Measurements from ENCODE around the gene TNFSF13.

TNFSF13 gene

GRCh38 chr17:7541074-7541621 is 17.4 kb upstream of the TNFSF13 start:
- no peaks in the 10 kb centered on the region for H3K36me3 Mint-ChIP-seq
- no peaks in the 10 kb centered on the region for H3K9me3 Mint-ChIP-seq
- H3K27me3 Mint-ChIP-seq: no peaks in the 10 kb centered on the region
- H3K4me3 Mint-ChIP-seq: no peak overlapping the region
- H3K4me1 Mint-ChIP-seq: no peaks in the 10 kb centered on the region
- no peak overlapping the region for H3K27ac Mint-ChIP-seq
- no peak for ATAC-seq

- no peaks in the 10 kb centered on the region for H3K9me3 Mint-ChIP-seq
- no peak overlapping the region for H3K4me3 Mint-ChIP-seq
- H3K4me1 Mint-ChIP-seq: peaks cover 22% of the 10 kb centered on the region
- no peak for ATAC-seq
- no peaks in the 10 kb centered on the region for H3K36me3 Mint-ChIP-seq
- H3K27ac Mint-ChIP-seq: no peak overlapping the region
- no peaks in the 10 kb centered on the region for H3K27me3 Mint-ChIP-seq
These were observed 13.6 kb upstream of the TNFSF13 start for GRCh38 chr17:7544911-7545310.

GRCh38 chr17:7548585-7549400 is 9.8 kb upstream of the TNFSF13 start, which contains the start of gene TNFSF12:
TSS of gene TNFSF12 (plus strand) at chr17:7549058. CDS start at chr17:7549154, 96 bp downstream.
- Mint-ChIP-seq H3K4me1 (peaks cover 56% of the 10 kb centered on the region), H3K27me3 (no peaks in the 10 kb centered on the region), H3K9me3 (no peaks in the 10 kb centered on the region), H3K4me3 (peak within 1 kb of the TSS; percentile 79), H3K36me3 (peaks cover 4% of the 10 kb centered on the region), H3K27ac (peak within 1 kb of the TSS; percentile 82)
- peak; percentile 75 for ATAC-seq

- H3K9me3 Mint-ChIP-seq: no peaks in the 10 kb centered on the region
- peak; percentile 64 for ATAC-seq
- peak overlapping the region; percentile 82 for H3K27ac Mint-ChIP-seq
- peaks cover 59% of the 10 kb centered on the region for H3K4me1 Mint-ChIP-seq
- peak overlapping the region; percentile 64 for H3K4me3 Mint-ChIP-seq
- no peaks in the 10 kb centered on the region for H3K27me3 Mint-ChIP-seq
- peaks cover 4% of the 10 kb centered on the region for H3K36me3 Mint-ChIP-seq
These were observed 9.0 kb upstream of the TNFSF13 start for GRCh38 chr17:7549401-7550055.

- Mint-ChIP-seq H3K27me3 (no peaks in the 10 kb centered on the region), H3K9me3 (no peaks in the 10 kb centered on the region), H3K4me1 (peaks cover 67% of the 10 kb centered on the region), H3K27ac (peak overlapping the region; percentile 82), H3K36me3 (peaks cover 4% of the 10 kb centered on the region), H3K4me3 (no peak overlapping the region)
- ATAC-seq: no peak
These were observed 8.2 kb upstream of the TNFSF13 start for GRCh38 chr17:7550344-7550743.

- Mint-ChIP-seq H3K9me3 (no peaks in the 10 kb centered on the region), H3K36me3 (peaks cover 4% of the 10 kb centered on the region), H3K27ac (peak overlapping the region; percentile 82)
These were observed 7.2 kb upstream of the TNFSF13 start for GRCh38 chr17:7551396-7551795.

GRCh38 chr17:7552621-7553051 is 5.9 kb upstream of the TNFSF13 start:
- no peaks in the 10 kb centered on the region for H3K9me3 Mint-ChIP-seq
- peaks cover 4% of the 10 kb centered on the region for H3K36me3 Mint-ChIP-seq
- H3K4me3 Mint-ChIP-seq: peak overlapping the region; percentile 1
- H3K4me1 Mint-ChIP-seq: peaks cover 78% of the 10 kb centered on the region
- H3K27ac Mint-ChIP-seq: peak overlapping the region; percentile 82
- ATAC-seq: peak; percentile 91
- H3K27me3 Mint-ChIP-seq: no peaks in the 10 kb centered on the region

More at GRCh38 chr17:7551396-7551795, 7.2 kb upstream of the TNFSF13 start:
- Mint-ChIP-seq H3K4me3 (no peak overlapping the region), H3K27me3 (no peaks in the 10 kb centered on the region), H3K4me1 (peaks cover 74% of the 10 kb centered on the region)
- no peak for ATAC-seq

- no peak overlapping the region for H3K4me3 Mint-ChIP-seq
- H3K9me3 Mint-ChIP-seq: no peaks in the 10 kb centered on the region
- H3K27me3 Mint-ChIP-seq: no peaks in the 10 kb centered on the region
These were observed 5.2 kb upstream of the TNFSF13 start for GRCh38 chr17:7553356-7553755.

GRCh38 chr17:7555320-7555948 is 3.1 kb upstream of the TNFSF13 start:
- peaks cover 4% of the 10 kb centered on the region for H3K36me3 Mint-ChIP-seq
- peak overlapping the region; percentile 46 for H3K27ac Mint-ChIP-seq
- peaks cover 84% of the 10 kb centered on the region for H3K4me1 Mint-ChIP-seq
- no peak for ATAC-seq
- no peak overlapping the region for H3K4me3 Mint-ChIP-seq
- no peaks in the 10 kb centered on the region for H3K9me3 Mint-ChIP-seq
- H3K27me3 Mint-ChIP-seq: no peaks in the 10 kb centered on the region

More at GRCh38 chr17:7553356-7553755, 5.2 kb upstream of the TNFSF13 start:
- ATAC-seq: no peak
- peaks cover 4% of the 10 kb centered on the region for H3K36me3 Mint-ChIP-seq
- peak overlapping the region; percentile 82 for H3K27ac Mint-ChIP-seq
- H3K4me1 Mint-ChIP-seq: peaks cover 78% of the 10 kb centered on the region

GRCh38 chr17:7556627-7557026 is 1.9 kb upstream of the TNFSF13 start:
- Mint-ChIP-seq H3K9me3 (no peaks in the 10 kb centered on the region), H3K36me3 (peaks cover 4% of the 10 kb centered on the region), H3K27me3 (no peaks in the 10 kb centered on the region), H3K27ac (peak overlapping the region; percentile 44), H3K4me3 (no peak overlapping the region), H3K4me1 (peaks cover 84% of the 10 kb centered on the region)
- ATAC-seq: no peak

- Mint-ChIP-seq H3K4me1 (peaks cover 78% of the 10 kb centered on the region), H3K9me3 (no peaks in the 10 kb centered on the region), H3K4me3 (no peak overlapping the region), H3K27me3 (no peaks in the 10 kb centered on the region), H3K36me3 (peaks cover 4% of the 10 kb centered on the region), H3K27ac (peak overlapping the region; percentile 98)
- ATAC-seq: no peak
These were observed 1.3 kb upstream of the TNFSF13 start for GRCh38 chr17:7557147-7557764.

GRCh38 chr17:7557775-7558543 is 591 bp upstream of the TNFSF13 start:
- Mint-ChIP-seq H3K27ac (peak overlapping the region; percentile 98), H3K4me1 (peaks cover 80% of the 10 kb centered on the region), H3K9me3 (no peaks in the 10 kb centered on the region), H3K36me3 (peaks cover 9% of the 10 kb centered on the region), H3K27me3 (no peaks in the 10 kb centered on the region), H3K4me3 (peak overlapping the region; percentile 85)
- ATAC-seq: peak; percentile 70

- H3K27me3 Mint-ChIP-seq: no peaks in the 10 kb centered on the region
- ATAC-seq: no peak
- H3K4me1 Mint-ChIP-seq: peaks cover 78% of the 10 kb centered on the region
- peak overlapping the region; percentile 89 for H3K4me3 Mint-ChIP-seq
- no peaks in the 10 kb centered on the region for H3K9me3 Mint-ChIP-seq
- H3K36me3 Mint-ChIP-seq: peaks cover 10% of the 10 kb centered on the region
- peak overlapping the region; percentile 98 for H3K27ac Mint-ChIP-seq
These were observed 996 bp downstream of the TNFSF13 start for GRCh38 chr17:7559320-7560171.

Measured in stimulated activated memory B cell treated with anti-CD40 and anti-IgM and Interleukin-4, amounts not matched to agents 10 μg/mL and 1 μg/mL and 100 μg/mL, for 72 hours (primary cell).